Ishikawa (cell line): Measurements from ENCODE around the gene AGMO.

Source experiments
- CEBPB ChIP-seq: IDR thresholded peaks from 2 replicates; pipeline ENCODE4 v1.6.1; 2012
- CREB1 ChIP-seq: IDR thresholded peaks from 2 replicates; pipeline ENCODE4 v1.6.1; 2012; ENCODE audit warnings: low read depth
- EGR1 ChIP-seq: IDR thresholded peaks from 2 replicates; pipeline ENCODE4 v1.6.1; 2012
- EP300 ChIP-seq: IDR thresholded peaks from 2 replicates; pipeline ENCODE4 v1.6.1; 2012; ENCODE audit warnings: borderline replicate concordance
- FOXM1 ChIP-seq: IDR thresholded peaks from 2 replicates; pipeline ENCODE4 v1.6.1; 2012; ENCODE audit warnings: low read depth, borderline replicate concordance
- MAX ChIP-seq: IDR thresholded peaks from 2 replicates; pipeline ENCODE4 v1.6.1; 2012
- NFIC ChIP-seq: IDR thresholded peaks from 2 replicates; pipeline ENCODE4 v1.6.1; 2012
- RAD21 ChIP-seq: IDR thresholded peaks from 2 replicates; pipeline ENCODE4 v1.6.1; 2012; ENCODE audit warnings: low read depth
- TAF1 ChIP-seq: IDR thresholded peaks from 2 replicates; pipeline ENCODE4 v1.6.1; 2012; ENCODE audit warnings: low read depth, mild to moderate bottlenecking
- TCF12 ChIP-seq: IDR thresholded peaks from 2 replicates; pipeline ENCODE4 v1.6.1; 2012; ENCODE audit warnings: low read depth
- TEAD4 ChIP-seq: IDR thresholded peaks from 2 replicates; pipeline ENCODE4 v1.6.1; 2012
- USF1 ChIP-seq: IDR thresholded peaks from 2 replicates; pipeline ENCODE4 v1.6.1; 2012
- YY1 ChIP-seq: IDR thresholded peaks from 2 replicates; pipeline ENCODE4 v1.6.1; 2012; ENCODE audit warnings: low read depth
- ZBTB7A ChIP-seq: IDR thresholded peaks from 2 replicates; pipeline ENCODE4 v1.6.1; 2012; ENCODE audit warnings: low read depth
- TF ChIP-seq, protein P1 (sequence below): IDR thresholded peaks from 2 replicates; pipeline ENCODE4 v1.6.1; 2012; ENCODE audit warnings: low read depth, mild to moderate bottlenecking

Gene AGMO

DNA sequence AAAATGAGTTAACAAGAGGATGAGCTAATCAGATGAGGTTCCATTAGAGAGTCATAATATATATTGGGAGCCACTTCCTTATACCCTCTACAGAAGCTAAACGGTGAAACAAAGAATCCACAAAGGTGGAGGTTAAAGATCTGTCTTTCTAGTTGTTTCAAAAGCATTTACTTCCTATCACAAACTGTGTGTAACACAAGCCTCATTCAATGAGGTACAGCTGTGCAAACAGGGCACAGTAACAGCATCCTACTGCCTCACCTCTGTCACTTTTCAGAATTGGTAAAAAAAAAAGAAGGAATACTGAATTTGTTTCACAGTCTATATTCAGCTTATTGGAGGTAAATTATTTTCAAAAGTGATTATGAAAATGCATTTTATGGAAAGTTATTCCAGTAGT is 128.7 kb downstream of the AGMO start:
- no peak for TF ChIP-seq EGR1
- TF ChIP-seq TAF1: no peak
- TF ChIP-seq TEAD4: no peak
- no peak for TF ChIP-seq ZBTB7A
- no peak for TF ChIP-seq EP300
- TF ChIP-seq TCF12: no peak
- TF ChIP-seq, protein P1, sequence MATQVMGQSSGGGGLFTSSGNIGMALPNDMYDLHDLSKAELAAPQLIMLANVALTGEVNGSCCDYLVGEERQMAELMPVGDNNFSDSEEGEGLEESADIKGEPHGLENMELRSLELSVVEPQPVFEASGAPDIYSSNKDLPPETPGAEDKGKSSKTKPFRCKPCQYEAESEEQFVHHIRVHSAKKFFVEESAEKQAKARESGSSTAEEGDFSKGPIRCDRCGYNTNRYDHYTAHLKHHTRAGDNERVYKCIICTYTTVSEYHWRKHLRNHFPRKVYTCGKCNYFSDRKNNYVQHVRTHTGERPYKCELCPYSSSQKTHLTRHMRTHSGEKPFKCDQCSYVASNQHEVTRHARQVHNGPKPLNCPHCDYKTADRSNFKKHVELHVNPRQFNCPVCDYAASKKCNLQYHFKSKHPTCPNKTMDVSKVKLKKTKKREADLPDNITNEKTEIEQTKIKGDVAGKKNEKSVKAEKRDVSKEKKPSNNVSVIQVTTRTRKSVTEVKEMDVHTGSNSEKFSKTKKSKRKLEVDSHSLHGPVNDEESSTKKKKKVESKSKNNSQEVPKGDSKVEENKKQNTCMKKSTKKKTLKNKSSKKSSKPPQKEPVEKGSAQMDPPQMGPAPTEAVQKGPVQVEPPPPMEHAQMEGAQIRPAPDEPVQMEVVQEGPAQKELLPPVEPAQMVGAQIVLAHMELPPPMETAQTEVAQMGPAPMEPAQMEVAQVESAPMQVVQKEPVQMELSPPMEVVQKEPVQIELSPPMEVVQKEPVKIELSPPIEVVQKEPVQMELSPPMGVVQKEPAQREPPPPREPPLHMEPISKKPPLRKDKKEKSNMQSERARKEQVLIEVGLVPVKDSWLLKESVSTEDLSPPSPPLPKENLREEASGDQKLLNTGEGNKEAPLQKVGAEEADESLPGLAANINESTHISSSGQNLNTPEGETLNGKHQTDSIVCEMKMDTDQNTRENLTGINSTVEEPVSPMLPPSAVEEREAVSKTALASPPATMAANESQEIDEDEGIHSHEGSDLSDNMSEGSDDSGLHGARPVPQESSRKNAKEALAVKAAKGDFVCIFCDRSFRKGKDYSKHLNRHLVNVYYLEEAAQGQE: no peak
- no peak for TF ChIP-seq FOXM1

DNA sequence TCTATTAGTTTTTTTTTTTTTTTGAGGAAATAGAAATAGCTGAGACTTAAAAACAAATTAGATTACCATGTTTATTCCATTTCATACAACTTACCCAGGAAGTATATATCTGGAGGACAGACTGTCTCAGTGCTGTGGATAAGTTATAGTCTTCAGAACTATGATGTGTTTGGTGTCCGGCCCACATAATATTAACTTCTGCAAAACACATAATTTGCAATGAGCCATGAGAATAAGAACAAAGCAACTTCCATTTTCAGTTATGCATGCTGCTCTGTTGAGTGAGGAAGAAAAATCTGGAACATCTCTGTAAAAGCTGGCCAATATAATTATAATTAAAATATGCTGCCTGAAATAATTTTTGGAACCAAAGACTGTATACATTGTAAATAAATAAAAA is 130.9 kb downstream of the AGMO start:
- TF ChIP-seq ZBTB7A: no peak
- no peak for TF ChIP-seq NFIC
- no peak for TF ChIP-seq MAX
- TF ChIP-seq EGR1: no peak
- no peak for TF ChIP-seq CREB1

DNA sequence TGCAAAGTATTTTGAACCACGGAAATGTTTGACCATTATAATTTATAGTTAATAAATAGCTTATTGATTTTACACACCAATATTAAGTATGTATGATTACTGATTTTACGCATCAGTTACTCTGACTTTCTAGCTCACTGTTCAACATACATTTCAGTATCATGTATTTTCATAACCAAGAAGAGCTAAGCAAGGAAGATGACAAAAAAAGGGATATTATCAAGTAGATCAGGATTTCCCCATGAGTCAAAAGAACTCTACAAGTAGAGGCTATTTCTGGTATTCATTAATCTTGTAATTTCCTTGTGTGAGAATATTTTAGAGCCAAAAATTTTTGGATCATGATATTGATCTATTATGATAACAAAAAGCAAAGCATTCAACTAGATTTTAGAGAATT is 131.6 kb downstream of the AGMO start:
- TF ChIP-seq CREB1 (no peak), EGR1 (no peak), NFIC (no peak), YY1 (no peak), MAX (no peak), TEAD4 (no peak), FOXM1 (no peak), TAF1 (no peak), TCF12 (no peak), EP300 (no peak), RAD21 (no peak), ZBTB7A (no peak), USF1 (no peak)

- no peak for TF ChIP-seq TCF12
Observed at GRCh38 chr7:15424468-15424867, 137.3 kb downstream of the AGMO start.

- TF ChIP-seq ZBTB7A (no peak), USF1 (no peak), EGR1 (no peak), FOXM1 (no peak), CEBPB (no peak), RAD21 (no peak), TEAD4 (no peak), EP300 (no peak)
Observed at GRCh38 chr7:15419596-15419995, 142.2 kb downstream of the AGMO start.

DNA sequence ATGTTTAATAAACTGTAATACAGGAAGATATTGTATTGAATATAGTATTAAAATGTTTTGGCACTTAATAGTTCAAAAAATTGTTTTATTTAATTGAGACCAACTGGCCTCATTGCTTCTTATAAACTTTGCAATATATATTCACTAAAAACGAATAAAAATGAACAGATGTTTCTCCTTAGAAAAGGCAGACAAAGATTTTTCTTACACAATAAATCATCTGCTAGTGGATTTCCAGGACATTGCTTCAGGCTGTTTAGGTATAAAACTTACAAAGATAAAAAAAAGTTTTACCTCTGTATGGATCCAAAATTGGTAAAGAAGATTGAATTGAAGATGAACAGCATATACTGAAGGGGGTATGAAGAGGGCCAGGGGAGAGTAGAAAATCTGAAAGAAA is 143.6 kb downstream of the AGMO start:
- no peak for TF ChIP-seq ZBTB7A
- no peak for TF ChIP-seq EGR1
- TF ChIP-seq NFIC: no peak
- TF ChIP-seq RAD21: no peak
- no peak for TF ChIP-seq MAX

DNA sequence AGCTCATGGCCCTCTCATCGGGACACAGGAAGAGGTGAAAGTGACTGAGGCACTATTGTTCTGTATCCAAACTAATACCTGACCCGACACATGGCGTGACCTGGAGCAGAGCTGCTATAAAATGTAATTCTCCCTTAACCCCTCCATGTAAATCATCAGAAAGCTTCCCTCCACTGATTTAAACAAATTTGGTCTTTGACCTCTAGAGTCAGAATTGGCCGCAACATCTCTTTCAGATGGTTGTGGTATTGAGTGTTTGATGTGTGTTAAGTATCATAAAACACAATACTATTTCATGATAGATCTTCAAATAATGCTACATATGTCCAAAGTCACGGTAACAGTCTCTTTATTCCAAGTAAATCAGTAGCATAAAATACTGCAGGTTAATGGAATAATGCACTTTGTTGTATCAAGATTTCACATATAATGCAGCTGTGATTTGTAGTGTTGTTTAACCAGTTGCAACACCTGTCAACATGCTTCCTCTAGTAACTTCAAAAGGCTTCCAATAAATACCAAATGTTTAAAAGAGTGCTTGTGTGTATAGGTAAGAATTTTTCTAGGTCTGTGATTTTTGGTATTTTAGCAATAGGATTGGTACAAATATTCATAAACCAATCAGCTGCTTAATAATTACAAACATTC is 144.3 kb downstream of the AGMO start:
- TF ChIP-seq EGR1 (no peak), EP300 (no peak), YY1 (no peak), ZBTB7A (no peak), TCF12 (no peak), NFIC (no peak), USF1 (no peak), FOXM1 (no peak), CEBPB (no peak)
- TF ChIP-seq, protein P1: no peak
